GM21528 (cell line): ENCODE results near the gene MAD1L1.

Experiments used
- ATAC-seq: cut with Tn5 transposase; IDR thresholded peaks from one replicate; pipeline ENCODE4 v1.9.1; 2021; ENCODE audit warnings: mild to moderate bottlenecking, moderate library complexity; ENCODE audit not compliant: unreplicated experiment, low FRiP score

MAD1L1 gene

GRCh38 chr7:2010551-2011265 is 222.0 kb downstream of the MAD1L1 start:
- ATAC-seq: no peak

- no peak for ATAC-seq
These were observed 222.6 kb downstream of the MAD1L1 start for GRCh38 chr7:2010101-2010500.

- ATAC-seq: no peak
These were observed 223.2 kb downstream of the MAD1L1 start for GRCh38 chr7:2009541-2010001.

GRCh38 chr7:2008936-2009540 is 223.7 kb downstream of the MAD1L1 start:
- ATAC-seq: no peak

- ATAC-seq: no peak
These were observed 224.4 kb downstream of the MAD1L1 start for GRCh38 chr7:2008101-2008935.

- ATAC-seq: no peak
These were observed 225.2 kb downstream of the MAD1L1 start for GRCh38 chr7:2007551-2007950.

- ATAC-seq: no peak
These were observed 225.8 kb downstream of the MAD1L1 start for GRCh38 chr7:2006921-2007381.

GRCh38 chr7:2006231-2006771 is 226.4 kb downstream of the MAD1L1 start:
- no peak for ATAC-seq

GRCh38 chr7:2005786-2006185 is 227.0 kb downstream of the MAD1L1 start:
- ATAC-seq: no peak

- ATAC-seq: no peak
These were observed 227.7 kb downstream of the MAD1L1 start for GRCh38 chr7:2004841-2005725.

- ATAC-seq: no peak
These were observed 228.6 kb downstream of the MAD1L1 start for GRCh38 chr7:2003931-2004812.

GRCh38 chr7:2003451-2003930 is 229.3 kb downstream of the MAD1L1 start:
- ATAC-seq: no peak

- ATAC-seq: no peak
These were observed 229.9 kb downstream of the MAD1L1 start for GRCh38 chr7:2002561-2003450.

- no peak for ATAC-seq
These were observed 230.9 kb downstream of the MAD1L1 start for GRCh38 chr7:2001601-2002442.

- ATAC-seq: no peak
These were observed 231.9 kb downstream of the MAD1L1 start for GRCh38 chr7:2000746-2001321.

GRCh38 chr7:2000153-2000687 is 232.5 kb downstream of the MAD1L1 start:
- ATAC-seq: no peak
